ENCODE measurements around the gene CKMT2. TPM values are rescaled to one million over a fixed set of nuclear protein-coding genes. Genes with fewer than 3 reads are reported as not detected.

The CKMT2 gene
- total and polyA plus RNA-seq, 8 donors = 0.82 to 3.2 (median 1.9) TPM

- Histone ChIP-seq H3K27me3 (no peaks in the 10 kb centered on the region), H3K4me1 (no peaks in the 10 kb centered on the region), H3K9me3 (no peaks in the 10 kb centered on the region), H3K36me3 (no peaks in the 10 kb centered on the region), H3K4me3 (no peak overlapping the region), H3K27ac (no peak overlapping the region)
- intact Hi-C loops (cut with DNase I) = no loop called here
- no peak for DNase-seq
- no peak for TF ChIP-seq CTCF (IDR thresholded peaks at IDR 0.05)
- FAIRE-seq = no peak
- no peak for ATAC-seq
Observed at GRCh38 chr5:81222285-81222684, 10.8 kb upstream of the CKMT2 start.

- no peaks in the 10 kb centered on the region for H3K36me3 ChIP-seq
- H3K27me3 ChIP-seq = no peaks in the 10 kb centered on the region
- ATAC-seq (no peak), DNase-seq (no peak), FAIRE-seq (no peak)
- H3K27ac ChIP-seq = no peak overlapping the region
- no peak for TF ChIP-seq CTCF (IDR thresholded peaks at IDR 0.05)
- intact Hi-C loops (cut with DNase I) = no loop called here
- WGBS, 2 donors = 86 to 91% methylated on average over 8 of the region's 8 CpGs
- no peaks in the 10 kb centered on the region for H3K9me3 ChIP-seq
- no peaks in the 10 kb centered on the region for H3K4me1 ChIP-seq
- no peak overlapping the region for H3K4me3 ChIP-seq
Observed at GRCh38 chr5:81225463-81225862, 7.7 kb upstream of the CKMT2 start.

GRCh38 chr5:81226286-81226685, 6.8 kb upstream of the CKMT2 start:
- WGBS, 2 donors = 73 to 74% methylated on average over 2 of the region's 2 CpGs
- intact Hi-C loops (cut with DNase I) = no loop called here
- ATAC-seq (no peak), DNase-seq (no peak), FAIRE-seq (no peak)
- H3K4me1 ChIP-seq = no peaks in the 10 kb centered on the region
- no peaks in the 10 kb centered on the region for H3K27me3 ChIP-seq
- H3K4me3 ChIP-seq = no peak overlapping the region
- H3K36me3 ChIP-seq = no peaks in the 10 kb centered on the region
- H3K27ac ChIP-seq = no peak overlapping the region
- H3K9me3 ChIP-seq = no peaks in the 10 kb centered on the region
- TF ChIP-seq CTCF (IDR thresholded peaks at IDR 0.05) = no peak

GRCh38 chr5:81226949-81227348, 6.2 kb upstream of the CKMT2 start:
- FAIRE-seq (no peak), DNase-seq (no peak), ATAC-seq (no peak)
- H3K4me1 ChIP-seq = no peaks in the 10 kb centered on the region
- TF ChIP-seq CTCF (IDR thresholded peaks at IDR 0.05) = no peak
- intact Hi-C loops (cut with DNase I) = no loop called here
- no peak overlapping the region for H3K27ac ChIP-seq
- no peak overlapping the region for H3K4me3 ChIP-seq
- no peaks in the 10 kb centered on the region for H3K9me3 ChIP-seq
- H3K36me3 ChIP-seq = no peaks in the 10 kb centered on the region
- 26% methylated on average over 1 of the region's 1 CpG for WGBS, 2 donors
- no peaks in the 10 kb centered on the region for H3K27me3 ChIP-seq

- DNase-seq (no peak), FAIRE-seq (no peak), ATAC-seq (no peak)
- Histone ChIP-seq H3K27ac (no peak overlapping the region), H3K4me1 (no peaks in the 10 kb centered on the region), H3K27me3 (no peaks in the 10 kb centered on the region), H3K36me3 (no peaks in the 10 kb centered on the region), H3K4me3 (no peak overlapping the region), H3K9me3 (no peaks in the 10 kb centered on the region)
- 65 to 75% methylated on average over 4 of the region's 4 CpGs for WGBS, 2 donors
- TF ChIP-seq CTCF (IDR thresholded peaks at IDR 0.05) = no peak
- intact Hi-C loops (cut with DNase I) = no loop called here
Observed at GRCh38 chr5:81228084-81228483, 5.0 kb upstream of the CKMT2 start.
